HG03039 (cell line): ENCODE results near the gene NAA40.
"Not testable (repeated sequence)": the region's sequence is repeated elsewhere in the genome, so short reads cannot be mapped to it uniquely, and the experiment has no call there.

Experiments
- ATAC-seq: cut with Tn5 transposase; IDR thresholded peaks from one replicate; pipeline ENCODE4 v1.9.1; 2021; ENCODE audit warnings: mild to moderate bottlenecking, moderate library complexity; ENCODE audit not compliant: unreplicated experiment

NAA40 gene

GRCh38 chr11:63937713-63938478 lies 906 bp upstream of the NAA40 start:
- peak; percentile 6 for ATAC-seq

- no peak for ATAC-seq
Measured at GRCh38 chr11:63939397-63939891, 642 bp downstream of the NAA40 start.

- no peak for ATAC-seq
Measured at GRCh38 chr11:63940786-63941185, 2.0 kb downstream of the NAA40 start.

- ATAC-seq = no peak
Measured at GRCh38 chr11:63941901-63942300, 3.1 kb downstream of the NAA40 start.

GRCh38 chr11:63942803-63943202 lies 4.0 kb downstream of the NAA40 start:
- no peak for ATAC-seq

GRCh38 chr11:63944987-63945386 lies 6.2 kb downstream of the NAA40 start:
- no peak for ATAC-seq

GRCh38 chr11:63945477-63946163 lies 6.8 kb downstream of the NAA40 start:
- ATAC-seq = no peak

GRCh38 chr11:63951779-63952536 lies 13.2 kb downstream of the NAA40 start:
- ATAC-seq = no peak

GRCh38 chr11:63952570-63952969 lies 13.8 kb downstream of the NAA40 start:
- no peak for ATAC-seq

- ATAC-seq = no peak
Measured at GRCh38 chr11:63958008-63958407, 19.2 kb downstream of the NAA40 start.

GRCh38 chr11:63961608-63962412 lies 23.0 kb downstream of the NAA40 start:
- no peak for ATAC-seq

- ATAC-seq = not testable (repeated sequence)
Measured at GRCh38 chr11:63963895-63964294, 25.1 kb downstream of the NAA40 start.

- ATAC-seq = no peak
Measured at GRCh38 chr11:63966444-63966843, 27.6 kb downstream of the NAA40 start.

- no peak for ATAC-seq
Measured at GRCh38 chr11:63969461-63969860, 30.7 kb downstream of the NAA40 start.

GRCh38 chr11:63970902-63971301 lies 32.1 kb downstream of the NAA40 start:
- ATAC-seq = no peak

- not testable (repeated sequence) for ATAC-seq
Measured at GRCh38 chr11:63973912-63974258, 35.1 kb downstream of the NAA40 start.

GRCh38 chr11:63974259-63975143 lies 35.7 kb downstream of the NAA40 start, which contains the start of gene COX8A:
TSS of gene COX8A (plus strand) at chr11:63974620. CDS start at chr11:63974681, 61 bp downstream.
- ATAC-seq = peak; percentile 87

GRCh38 chr11:63978551-63979239 lies 39.9 kb downstream of the NAA40 start:
- no peak for ATAC-seq

GRCh38 chr11:63979426-63979825 lies 40.6 kb downstream of the NAA40 start:
- no peak for ATAC-seq
